ENCODE data around the gene PGK1. TPM values are rescaled to one million over a fixed set of nuclear protein-coding genes. Genes with fewer than 3 reads are reported as not detected.

The PGK1 gene
- total and polyA plus RNA-seq, 4 donors: 70.3 to 172 (median 144) TPM

DNA sequence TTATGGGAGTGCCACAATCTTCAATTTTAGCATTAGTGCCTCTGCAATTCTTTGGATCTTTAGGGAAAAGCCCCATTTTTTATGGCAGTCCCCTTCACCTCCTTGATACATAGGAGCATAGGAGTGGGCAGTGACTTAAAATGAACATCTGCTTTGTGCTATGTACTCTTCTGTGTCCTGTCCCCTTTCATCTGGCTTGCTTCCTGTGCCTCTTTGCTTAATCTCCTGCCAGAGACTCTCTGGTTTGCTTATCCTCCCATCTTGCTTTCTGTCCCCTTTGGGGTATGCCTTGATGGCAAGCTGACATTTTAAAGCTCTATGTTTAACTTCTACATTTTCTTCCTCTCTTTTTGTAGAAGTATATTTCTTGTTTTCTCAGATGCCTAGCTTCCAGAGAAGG is 12.3 kb downstream of the PGK1 start:
- Histone ChIP-seq H3K36me3 (ENCODE audit: control insufficient read depth in 4 of 4, insufficient read depth in 3 of 4, low read depth in 1 of 4, low read length in 3 of 4) (peaks cover 3 to 60% (median 52%) of the 10 kb centered on the region in 4 donors), H3K4me1 (ENCODE audit: control insufficient read depth in 4 of 4, insufficient read depth in 4 of 4, low read length in 3 of 4) (peaks cover 0 to 12% (median 3%) of the 10 kb centered on the region in 4 donors), H3K9ac (ENCODE audit: low read depth in 1 of 2, low read length in 2 of 2) (no peak overlapping the region), H3K9me3 (ENCODE audit: control insufficient read depth in 4 of 4, low read length in 3 of 4) (no peaks in the 10 kb centered on the region), H3K27me3 (ENCODE audit: control insufficient read depth in 4 of 4, insufficient read depth in 4 of 4, low read length in 3 of 4) (no peaks in the 10 kb centered on the region), H3K4me3 (ENCODE audit: low read depth in 1 of 3, low read length in 3 of 3) (no peak overlapping the region), H3K27ac (ENCODE audit: low read depth in 1 of 2, low read length in 2 of 2) (no peak overlapping the region)
- no peak for TF ChIP-seq NR2F2 (IDR thresholded peaks at IDR 0.05)
- TF ChIP-seq FOXA2 (IDR thresholded peaks at IDR 0.05): no peak
- TF ChIP-seq, protein P1, sequence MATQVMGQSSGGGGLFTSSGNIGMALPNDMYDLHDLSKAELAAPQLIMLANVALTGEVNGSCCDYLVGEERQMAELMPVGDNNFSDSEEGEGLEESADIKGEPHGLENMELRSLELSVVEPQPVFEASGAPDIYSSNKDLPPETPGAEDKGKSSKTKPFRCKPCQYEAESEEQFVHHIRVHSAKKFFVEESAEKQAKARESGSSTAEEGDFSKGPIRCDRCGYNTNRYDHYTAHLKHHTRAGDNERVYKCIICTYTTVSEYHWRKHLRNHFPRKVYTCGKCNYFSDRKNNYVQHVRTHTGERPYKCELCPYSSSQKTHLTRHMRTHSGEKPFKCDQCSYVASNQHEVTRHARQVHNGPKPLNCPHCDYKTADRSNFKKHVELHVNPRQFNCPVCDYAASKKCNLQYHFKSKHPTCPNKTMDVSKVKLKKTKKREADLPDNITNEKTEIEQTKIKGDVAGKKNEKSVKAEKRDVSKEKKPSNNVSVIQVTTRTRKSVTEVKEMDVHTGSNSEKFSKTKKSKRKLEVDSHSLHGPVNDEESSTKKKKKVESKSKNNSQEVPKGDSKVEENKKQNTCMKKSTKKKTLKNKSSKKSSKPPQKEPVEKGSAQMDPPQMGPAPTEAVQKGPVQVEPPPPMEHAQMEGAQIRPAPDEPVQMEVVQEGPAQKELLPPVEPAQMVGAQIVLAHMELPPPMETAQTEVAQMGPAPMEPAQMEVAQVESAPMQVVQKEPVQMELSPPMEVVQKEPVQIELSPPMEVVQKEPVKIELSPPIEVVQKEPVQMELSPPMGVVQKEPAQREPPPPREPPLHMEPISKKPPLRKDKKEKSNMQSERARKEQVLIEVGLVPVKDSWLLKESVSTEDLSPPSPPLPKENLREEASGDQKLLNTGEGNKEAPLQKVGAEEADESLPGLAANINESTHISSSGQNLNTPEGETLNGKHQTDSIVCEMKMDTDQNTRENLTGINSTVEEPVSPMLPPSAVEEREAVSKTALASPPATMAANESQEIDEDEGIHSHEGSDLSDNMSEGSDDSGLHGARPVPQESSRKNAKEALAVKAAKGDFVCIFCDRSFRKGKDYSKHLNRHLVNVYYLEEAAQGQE (IDR thresholded peaks at IDR 0.05): no peak
- TF ChIP-seq JUND (IDR thresholded peaks at IDR 0.05): no peak
- TF ChIP-seq RXRA (IDR thresholded peaks at IDR 0.05): no peak
- TF ChIP-seq HNF4G (IDR thresholded peaks at IDR 0.05): no peak
- no peak for DNase-seq (ENCODE audit: low spot score)

DNA sequence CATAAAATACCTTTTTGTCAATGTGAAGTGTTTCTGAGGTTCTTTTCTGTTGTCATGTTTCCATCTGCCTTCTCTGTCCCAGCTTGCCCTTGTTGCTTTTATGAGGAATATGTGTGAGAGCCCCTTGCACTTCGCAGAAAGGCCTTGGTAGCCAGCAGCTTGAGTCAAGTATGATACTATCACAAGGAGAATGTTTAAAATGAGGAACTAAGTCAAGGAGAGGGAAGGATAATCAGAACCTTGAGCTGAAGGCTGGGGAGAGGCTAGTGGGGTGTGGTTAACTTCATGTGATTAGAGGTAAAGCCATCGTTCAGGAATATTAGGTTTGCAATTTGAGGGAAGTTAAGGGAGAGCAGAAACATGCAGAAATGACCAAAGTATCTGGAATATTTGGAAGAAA is 12.7 kb downstream of the PGK1 start:
- Histone ChIP-seq H3K27me3 (ENCODE audit: control insufficient read depth in 4 of 4, insufficient read depth in 4 of 4, low read length in 3 of 4) (no peaks in the 10 kb centered on the region), H3K9me3 (ENCODE audit: control insufficient read depth in 4 of 4, low read length in 3 of 4) (no peaks in the 10 kb centered on the region), H3K4me3 (ENCODE audit: low read depth in 1 of 3, low read length in 3 of 3) (no peak overlapping the region), H3K36me3 (ENCODE audit: control insufficient read depth in 4 of 4, insufficient read depth in 3 of 4, low read depth in 1 of 4, low read length in 3 of 4) (peaks cover 3 to 62% (median 54%) of the 10 kb centered on the region in 4 donors), H3K27ac (ENCODE audit: low read depth in 1 of 2, low read length in 2 of 2) (no peak overlapping the region), H3K4me1 (ENCODE audit: control insufficient read depth in 4 of 4, insufficient read depth in 4 of 4, low read length in 3 of 4) (peaks cover 0 to 9% (median 1%) of the 10 kb centered on the region in 4 donors), H3K9ac (ENCODE audit: low read depth in 1 of 2, low read length in 2 of 2) (no peak overlapping the region)
- TF ChIP-seq TAF1 (conservative IDR thresholded peaks at IDR 0.05) (no peak), JUND (IDR thresholded peaks at IDR 0.05) (no peak), GABPA (IDR thresholded peaks at IDR 0.05 in 1 of 2, conservative IDR thresholded peaks at IDR 0.05 in 1 of 2) (no peak), RXRA (IDR thresholded peaks at IDR 0.05) (no peak), EGR1 (IDR thresholded peaks at IDR 0.05; ENCODE audit: low read depth in 2 of 2) (no peak), FOXA2 (IDR thresholded peaks at IDR 0.05) (no peak)
- WGBS: 74% methylated on average over 2 of the region's 2 CpGs
- DNase-seq (ENCODE audit: low spot score): no peak

DNA sequence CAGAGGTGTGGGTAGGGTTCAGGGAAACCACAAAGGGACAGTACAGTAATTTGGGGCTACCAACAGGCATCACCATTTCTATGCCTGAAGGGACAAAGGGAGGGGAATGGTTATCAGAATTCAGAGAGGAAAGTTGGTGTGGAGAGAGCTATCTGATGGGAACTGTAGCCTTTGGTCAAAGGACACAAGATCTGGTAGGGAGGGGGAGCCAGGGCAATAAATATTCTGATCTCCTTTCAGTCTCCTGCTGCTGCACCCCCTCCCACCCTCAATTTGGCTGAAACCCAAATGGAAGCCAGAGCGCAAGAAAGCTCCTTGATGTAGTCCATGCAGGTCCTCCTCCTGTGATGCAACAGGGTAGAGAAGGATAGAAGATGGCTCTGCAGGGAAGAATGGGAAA is 14.6 kb downstream of the PGK1 start:
- peaks cover 0 to 5% (median 0%) of the 10 kb centered on the region in 4 donors for H3K4me1 ChIP-seq (ENCODE audit: control insufficient read depth in 4 of 4, insufficient read depth in 4 of 4, low read length in 3 of 4)
- TF ChIP-seq RXRA (IDR thresholded peaks at IDR 0.05) (no peak), GABPA (IDR thresholded peaks at IDR 0.05 in 1 of 2, conservative IDR thresholded peaks at IDR 0.05 in 1 of 2) (no peak), FOXA2 (IDR thresholded peaks at IDR 0.05) (no peak), YY1 (IDR thresholded peaks at IDR 0.05) (no peak), RAD21 (IDR thresholded peaks at IDR 0.05) (no peak), HNF4G (IDR thresholded peaks at IDR 0.05) (no peak), EGR1 (IDR thresholded peaks at IDR 0.05; ENCODE audit: low read depth in 2 of 2) (no peak), NR2F2 (IDR thresholded peaks at IDR 0.05) (no peak), JUND (IDR thresholded peaks at IDR 0.05) (no peak), HNF4A (conservative IDR thresholded peaks at IDR 0.05) (no peak)
- TF ChIP-seq, protein P2, sequence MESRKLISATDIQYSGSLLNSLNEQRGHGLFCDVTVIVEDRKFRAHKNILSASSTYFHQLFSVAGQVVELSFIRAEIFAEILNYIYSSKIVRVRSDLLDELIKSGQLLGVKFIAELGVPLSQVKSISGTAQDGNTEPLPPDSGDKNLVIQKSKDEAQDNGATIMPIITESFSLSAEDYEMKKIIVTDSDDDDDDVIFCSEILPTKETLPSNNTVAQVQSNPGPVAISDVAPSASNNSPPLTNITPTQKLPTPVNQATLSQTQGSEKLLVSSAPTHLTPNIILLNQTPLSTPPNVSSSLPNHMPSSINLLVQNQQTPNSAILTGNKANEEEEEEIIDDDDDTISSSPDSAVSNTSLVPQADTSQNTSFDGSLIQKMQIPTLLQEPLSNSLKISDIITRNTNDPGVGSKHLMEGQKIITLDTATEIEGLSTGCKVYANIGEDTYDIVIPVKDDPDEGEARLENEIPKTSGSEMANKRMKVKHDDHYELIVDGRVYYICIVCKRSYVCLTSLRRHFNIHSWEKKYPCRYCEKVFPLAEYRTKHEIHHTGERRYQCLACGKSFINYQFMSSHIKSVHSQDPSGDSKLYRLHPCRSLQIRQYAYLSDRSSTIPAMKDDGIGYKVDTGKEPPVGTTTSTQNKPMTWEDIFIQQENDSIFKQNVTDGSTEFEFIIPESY (IDR thresholded peaks at IDR 0.05): no peak
- TF ChIP-seq, protein P3, sequence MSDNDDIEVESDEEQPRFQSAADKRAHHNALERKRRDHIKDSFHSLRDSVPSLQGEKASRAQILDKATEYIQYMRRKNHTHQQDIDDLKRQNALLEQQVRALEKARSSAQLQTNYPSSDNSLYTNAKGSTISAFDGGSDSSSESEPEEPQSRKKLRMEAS (IDR thresholded peaks at IDR 0.05): no peak
- WGBS: 90% methylated on average over 1 of the region's 1 CpG
- peaks cover 3 to 73% (median 60%) of the 10 kb centered on the region in 4 donors for H3K36me3 ChIP-seq (ENCODE audit: control insufficient read depth in 4 of 4, insufficient read depth in 3 of 4, low read depth in 1 of 4, low read length in 3 of 4)
- H3K27ac ChIP-seq (ENCODE audit: low read depth in 1 of 2, low read length in 2 of 2): no peak overlapping the region
- H3K9ac ChIP-seq (ENCODE audit: low read depth in 1 of 2, low read length in 2 of 2): no peak overlapping the region
- no peak overlapping the region for H3K4me3 ChIP-seq (ENCODE audit: low read depth in 1 of 3, low read length in 3 of 3)
- H3K27me3 ChIP-seq (ENCODE audit: control insufficient read depth in 4 of 4, insufficient read depth in 4 of 4, low read length in 3 of 4): no peaks in the 10 kb centered on the region
- H3K9me3 ChIP-seq (ENCODE audit: control insufficient read depth in 4 of 4, low read length in 3 of 4): no peaks in the 10 kb centered on the region
- DNase-seq (ENCODE audit: low spot score): no peak

All from liver (tissue), 9 donors.